ENCODE results near the gene GDPD3.

The GDPD3 gene

DNA sequence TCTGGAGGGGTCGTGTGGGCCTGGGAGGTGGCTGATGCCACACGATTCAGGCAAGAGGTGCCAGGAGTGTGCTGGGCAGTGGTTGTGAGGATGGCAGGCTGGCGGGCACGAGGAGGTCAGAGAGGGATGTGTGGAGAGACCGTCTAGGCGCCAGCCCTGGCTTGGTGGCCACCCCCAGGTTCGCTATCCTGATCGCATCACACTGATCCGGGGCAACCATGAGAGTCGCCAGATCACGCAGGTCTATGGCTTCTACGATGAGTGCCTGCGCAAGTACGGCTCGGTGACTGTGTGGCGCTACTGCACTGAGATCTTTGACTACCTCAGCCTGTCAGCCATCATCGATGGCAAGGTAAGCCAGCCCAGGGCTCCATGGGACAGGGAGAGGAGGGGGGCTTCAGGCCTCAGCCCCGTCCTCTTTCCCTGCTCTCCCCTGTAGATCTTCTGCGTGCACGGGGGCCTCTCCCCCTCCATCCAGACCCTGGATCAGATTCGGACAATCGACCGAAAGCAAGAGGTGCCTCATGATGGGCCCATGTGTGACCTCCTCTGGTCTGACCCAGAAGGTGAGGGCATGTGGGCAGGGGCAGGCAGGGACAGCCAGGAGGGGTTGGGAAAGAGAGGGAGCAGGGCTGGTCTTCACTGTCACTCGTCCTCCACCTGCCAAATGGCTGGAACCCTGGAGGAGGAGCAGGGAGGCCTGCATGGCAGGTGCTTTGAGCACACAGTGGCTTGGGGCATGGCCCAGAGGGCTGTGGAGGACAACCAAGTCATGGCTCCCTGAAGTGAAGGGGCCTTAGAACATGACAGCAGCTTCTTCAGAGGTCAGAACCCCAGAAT is 29.9 kb downstream of the GDPD3 start:
- H3K36me3 ChIP-seq (ENCODE audit: control insufficient read depth, insufficient read depth, low read length), result no peaks in the 10 kb centered on the region

DNA sequence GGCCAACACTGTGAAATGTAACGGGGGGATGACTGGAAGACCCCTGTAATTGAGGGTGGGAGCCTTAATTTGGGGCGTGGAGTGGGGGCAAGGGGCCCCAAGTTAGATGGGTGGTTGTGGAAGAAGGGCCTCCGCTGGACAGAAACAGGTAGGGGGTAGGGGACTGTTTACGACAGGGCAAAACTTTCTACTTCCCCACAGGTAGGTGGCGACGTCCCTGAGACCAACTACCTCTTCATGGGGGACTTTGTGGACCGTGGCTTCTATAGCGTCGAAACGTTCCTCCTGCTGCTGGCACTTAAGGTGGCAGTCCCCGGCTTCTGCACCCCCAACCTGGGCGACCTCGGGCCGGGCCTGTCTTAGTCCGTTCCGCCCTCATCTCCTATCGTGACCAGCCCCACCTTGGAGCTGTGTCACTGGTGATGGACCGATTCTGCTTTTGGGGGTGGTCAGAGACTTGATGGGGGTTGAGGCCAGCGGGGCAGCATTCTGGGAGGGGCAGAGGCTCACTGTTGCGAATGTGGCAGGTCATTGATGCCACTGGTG is 30.7 kb downstream of the GDPD3 start:
- no peaks in the 10 kb centered on the region for H3K27me3 ChIP-seq (ENCODE audit: control insufficient read depth, insufficient read depth, low read length)
- no peak overlapping the region for H3K9ac ChIP-seq
- H3K4me2 ChIP-seq (ENCODE audit: low read length), result no peak overlapping the region
- TF ChIP-seq, protein P1, sequence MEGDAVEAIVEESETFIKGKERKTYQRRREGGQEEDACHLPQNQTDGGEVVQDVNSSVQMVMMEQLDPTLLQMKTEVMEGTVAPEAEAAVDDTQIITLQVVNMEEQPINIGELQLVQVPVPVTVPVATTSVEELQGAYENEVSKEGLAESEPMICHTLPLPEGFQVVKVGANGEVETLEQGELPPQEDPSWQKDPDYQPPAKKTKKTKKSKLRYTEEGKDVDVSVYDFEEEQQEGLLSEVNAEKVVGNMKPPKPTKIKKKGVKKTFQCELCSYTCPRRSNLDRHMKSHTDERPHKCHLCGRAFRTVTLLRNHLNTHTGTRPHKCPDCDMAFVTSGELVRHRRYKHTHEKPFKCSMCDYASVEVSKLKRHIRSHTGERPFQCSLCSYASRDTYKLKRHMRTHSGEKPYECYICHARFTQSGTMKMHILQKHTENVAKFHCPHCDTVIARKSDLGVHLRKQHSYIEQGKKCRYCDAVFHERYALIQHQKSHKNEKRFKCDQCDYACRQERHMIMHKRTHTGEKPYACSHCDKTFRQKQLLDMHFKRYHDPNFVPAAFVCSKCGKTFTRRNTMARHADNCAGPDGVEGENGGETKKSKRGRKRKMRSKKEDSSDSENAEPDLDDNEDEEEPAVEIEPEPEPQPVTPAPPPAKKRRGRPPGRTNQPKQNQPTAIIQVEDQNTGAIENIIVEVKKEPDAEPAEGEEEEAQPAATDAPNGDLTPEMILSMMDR (IDR thresholded peaks at IDR 0.05), result no peak
- H3K36me3 ChIP-seq (ENCODE audit: control insufficient read depth, insufficient read depth, low read length), result no peaks in the 10 kb centered on the region
- H3K9me3 ChIP-seq (ENCODE audit: control insufficient read depth, low read length), result no peaks in the 10 kb centered on the region
- no peak overlapping the region for H3K4me3 ChIP-seq (ENCODE audit: low read depth, low read length)
- H3K27ac ChIP-seq, result no peak overlapping the region
- H3K79me2 ChIP-seq, result peaks cover 5% of the 10 kb centered on the region
- no peak overlapping the region for H2AFZ ChIP-seq
- no peaks in the 10 kb centered on the region for H3K4me1 ChIP-seq

More for the DNA sequence above, 29.9 kb downstream of the GDPD3 start:
- H3K27ac ChIP-seq, result no peak overlapping the region
- H3K79me2 ChIP-seq, result peaks cover 2% of the 10 kb centered on the region
- H3K9ac ChIP-seq, result no peak overlapping the region
- no peaks in the 10 kb centered on the region for H3K4me1 ChIP-seq
- H3K27me3 ChIP-seq (ENCODE audit: control insufficient read depth, insufficient read depth, low read length), result no peaks in the 10 kb centered on the region
- H3K9me3 ChIP-seq (ENCODE audit: control insufficient read depth, low read length), result no peaks in the 10 kb centered on the region
- TF ChIP-seq, protein P1 (IDR thresholded peaks at IDR 0.05), result no peak
- H3K4me2 ChIP-seq (ENCODE audit: low read length), result no peak overlapping the region
- H2AFZ ChIP-seq, result no peak overlapping the region
- H3K4me3 ChIP-seq (ENCODE audit: low read depth, low read length), result no peak overlapping the region

DNA sequence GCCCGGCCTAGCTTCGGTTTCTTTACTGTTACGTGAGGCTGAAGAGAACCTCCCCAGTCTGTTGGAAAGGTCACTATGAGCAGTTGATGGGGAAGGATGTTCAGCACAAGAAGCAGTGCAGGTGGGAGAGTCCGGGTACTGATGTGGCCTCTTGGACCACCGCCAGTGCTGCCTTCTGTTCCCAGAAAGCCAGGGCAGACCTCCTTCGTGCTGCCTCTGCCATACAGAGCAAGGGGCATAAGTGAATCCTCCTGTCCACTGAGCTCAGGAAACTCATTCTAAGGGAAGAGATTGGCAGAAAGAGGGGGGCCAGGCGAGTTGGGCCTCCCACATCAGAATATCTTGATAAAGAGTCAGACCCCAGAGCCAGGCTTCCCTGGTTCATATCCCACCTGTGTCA is 33.9 kb downstream of the GDPD3 start:
- H3K4me3 ChIP-seq (ENCODE audit: low read depth, low read length), result no peak overlapping the region
- H3K79me2 ChIP-seq, result peaks cover 31% of the 10 kb centered on the region
- no peak overlapping the region for H3K4me2 ChIP-seq (ENCODE audit: low read length)
- H3K36me3 ChIP-seq (ENCODE audit: control insufficient read depth, insufficient read depth, low read length), result no peaks in the 10 kb centered on the region
- no peaks in the 10 kb centered on the region for H3K27me3 ChIP-seq (ENCODE audit: control insufficient read depth, insufficient read depth, low read length)
- no peak overlapping the region for H3K9ac ChIP-seq
- no peak overlapping the region for H3K27ac ChIP-seq
- no peaks in the 10 kb centered on the region for H3K9me3 ChIP-seq (ENCODE audit: control insufficient read depth, low read length)
- TF ChIP-seq, protein P1 (IDR thresholded peaks at IDR 0.05), result no peak
- H3K4me1 ChIP-seq, result peaks cover 6% of the 10 kb centered on the region
- H2AFZ ChIP-seq, result no peak overlapping the region

DNA sequence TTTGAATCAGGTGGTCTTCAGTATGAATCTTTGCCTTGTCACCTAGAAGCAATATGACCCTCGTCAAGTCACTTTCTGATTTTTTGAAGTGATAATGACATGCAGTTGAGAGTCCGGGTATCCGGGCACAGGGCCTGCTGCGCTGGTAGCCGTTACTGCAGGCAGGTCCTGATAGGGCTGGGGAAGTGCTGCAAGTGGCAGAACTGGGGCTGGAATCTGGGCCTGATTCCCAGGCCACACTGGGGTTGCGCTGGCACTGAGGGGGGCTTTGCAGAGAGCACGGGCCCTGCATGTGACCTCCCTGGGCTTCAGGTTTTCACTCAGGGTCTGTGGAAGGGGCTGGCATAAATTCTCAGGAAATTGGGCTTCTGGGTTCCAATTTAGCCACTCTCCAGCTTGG is 34.6 kb downstream of the GDPD3 start:
- TF ChIP-seq, protein P1 (IDR thresholded peaks at IDR 0.05), result no peak
- Histone ChIP-seq H3K27ac (no peak overlapping the region), H3K9ac (no peak overlapping the region), H3K4me3 (ENCODE audit: low read depth, low read length) (no peak overlapping the region), H2AFZ (no peak overlapping the region), H3K36me3 (ENCODE audit: control insufficient read depth, insufficient read depth, low read length) (no peaks in the 10 kb centered on the region), H3K4me1 (peaks cover 6% of the 10 kb centered on the region), H3K27me3 (ENCODE audit: control insufficient read depth, insufficient read depth, low read length) (no peaks in the 10 kb centered on the region), H3K4me2 (ENCODE audit: low read length) (no peak overlapping the region), H3K9me3 (ENCODE audit: control insufficient read depth, low read length) (no peaks in the 10 kb centered on the region), H3K79me2 (peaks cover 33% of the 10 kb centered on the region)

Measured in parathyroid adenoma (tissue), 2 donors.